Prostate gland (tissue), 2 donors: Measurements from ENCODE around the gene TSGA10IP. TPM values are rescaled to one million over a fixed set of nuclear protein-coding genes. Genes with fewer than 3 reads are reported as not detected.
"Not testable (repeated sequence)": the region's sequence is repeated elsewhere in the genome, so short reads cannot be mapped to it uniquely, and the experiment has no call there.

Experiments used
- DNase-seq: peaks from one replicate; pipeline ENCODE4 v3.0.0-alpha.2; 2019; ENCODE audit warnings: low spot score
- H3K27ac ChIP-seq, 2 donors: fragments of 200-600 bp; sonication (generic); 2 replicates each; pipeline ENCODE4 v1.5.1; 2017 to 2019
- H3K27me3 ChIP-seq: fragments of 200-600 bp; sonication (generic); replicated peaks from 2 replicates; pipeline ENCODE4 v1.5.1; 2019; ENCODE audit not compliant: insufficient read depth
- H3K36me3 ChIP-seq, 2 donors: fragments of 200-600 bp; sonication (generic); 1 replicate in 1 of 2; 2 replicates in 1 of 2; pipeline versions ENCODE4 v1.5.1 to v1.8.1; 2017 to 2019
- H3K4me1 ChIP-seq: fragments of 200-600 bp; sonication (generic); replicated peaks from 2 replicates; pipeline ENCODE4 v1.5.1; 2019
- H3K4me3 ChIP-seq, 2 donors: fragments of 200-600 bp; sonication (generic); 2 replicates each; pipeline ENCODE4 v1.5.1; 2017 to 2019
- H3K9me3 ChIP-seq: fragments of 200-600 bp; sonication (generic); 2 replicates; pipeline ENCODE4 v1.5.1; 2017
- POLR2A ChIP-seq: fragments of 450-650 bp; IDR thresholded peaks from one replicate; pipeline ENCODE4 v1.6.1; 2016; ENCODE audit warnings: antibody characterized with exemption, mild to moderate bottlenecking
- POLR2AphosphoS5 ChIP-seq: sonication (generic); formaldehyde crosslinking; IDR thresholded peaks from one replicate; pipeline ENCODE4 v1.6.1; 2017; ENCODE audit warnings: antibody characterized with exemption
- WGBS: methylation state at CpG from one replicate; pipeline ENCODE4 v1.1.5; 2018; 5-methylcytosine and 5-hydroxymethylcytosine counted together
- intact Hi-C: fragments of 100-400 bp; cut with DNase I; formaldehyde crosslinking; loops from one replicate; pipeline ENCODE4 v1.14.2; 2022
- total RNA-seq, 2 donors: library from RNA; depleted of rRNA; stranded (reverse); fragments of >200 nt; gene quantifications; one replicate each; pipeline ENCODE4 v1.1.0, GENCODE V29; 2016
- TF ChIP-seq, protein P1 (sequence below), 4 experiments: fragments of 200-600 bp in 2 of 4; fragments of 450-650 bp in 2 of 4; sonication (generic) in 2 of 4; IDR thresholded peaks; 1 replicate in 3 of 4; 2 replicates in 1 of 4; pipeline ENCODE4 v1.5.1; 2016 to 2019; ENCODE audit warnings: antibody characterized with exemption in 4 of 4, mild to moderate bottlenecking in 2 of 4, moderate library complexity in 2 of 4

Gene TSGA10IP
- total RNA-seq, 2 donors from 2014 or later, result 0.68 TPM; not detected in 1

DNA sequence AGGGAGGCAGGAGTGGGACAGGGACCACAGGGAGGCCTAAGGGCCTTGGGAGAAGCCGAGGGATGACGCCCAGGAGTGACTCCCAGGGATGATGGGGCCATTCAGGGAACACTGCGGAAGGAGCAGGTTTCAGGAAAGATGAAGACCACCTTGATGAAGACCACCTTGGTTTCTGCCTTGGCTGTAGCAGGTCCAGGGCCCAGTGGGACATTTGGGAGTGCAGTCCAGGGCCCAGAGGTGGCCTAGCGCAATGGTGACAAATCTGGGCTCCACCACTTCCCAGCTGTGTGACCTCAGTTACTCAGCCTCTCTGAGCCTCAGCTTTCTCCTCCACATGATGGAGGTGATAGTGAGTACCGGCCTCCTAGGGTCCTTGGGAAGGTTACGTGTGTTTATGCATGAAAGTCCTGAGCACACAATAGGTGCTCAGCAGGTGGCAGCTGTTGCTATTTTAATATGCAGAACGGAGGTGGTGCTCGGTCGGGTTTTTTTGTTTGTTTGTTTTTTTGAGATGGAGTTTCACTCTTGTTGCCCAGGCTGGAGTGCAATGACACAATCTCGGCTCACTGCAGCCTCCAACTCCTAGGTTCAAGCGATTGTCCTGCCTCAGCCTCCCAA is 770 bp downstream of the TSGA10IP start:
- no peaks in the 10 kb centered on the region for H3K4me1 ChIP-seq

DNA sequence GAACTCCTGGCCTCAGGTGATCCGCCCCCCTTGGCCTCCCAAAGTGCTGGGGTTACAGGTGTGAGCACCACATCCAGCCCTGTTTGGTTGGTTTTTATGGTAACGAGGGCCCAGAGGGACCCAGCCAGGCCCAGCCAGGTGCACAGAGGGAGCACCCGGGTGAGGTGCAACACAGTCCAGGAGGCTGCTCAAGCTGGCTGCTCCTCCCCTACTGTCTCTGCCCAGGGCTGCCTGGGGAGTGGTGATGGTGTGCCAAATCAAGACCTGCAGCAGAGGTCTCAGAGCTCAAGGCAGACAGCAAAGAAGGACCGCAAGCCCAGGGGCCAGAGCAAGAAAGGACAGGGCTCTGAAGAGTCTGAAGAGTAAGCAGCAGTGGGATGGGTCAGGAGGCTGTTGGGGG is 1.4 kb downstream of the TSGA10IP start:
- DNase-seq, result no peak
- intact Hi-C loops, result no loop called here
- Histone ChIP-seq H3K4me3 (no peak overlapping the region), H3K27me3 (no peaks in the 10 kb centered on the region), H3K27ac (no peak overlapping the region), H3K36me3 (no peaks in the 10 kb centered on the region), H3K9me3 (no peaks in the 10 kb centered on the region), H3K4me1 (no peaks in the 10 kb centered on the region)
- TF ChIP-seq POLR2AphosphoS5, result no peak
- no peak for TF ChIP-seq POLR2A
- TF ChIP-seq, protein P1, sequence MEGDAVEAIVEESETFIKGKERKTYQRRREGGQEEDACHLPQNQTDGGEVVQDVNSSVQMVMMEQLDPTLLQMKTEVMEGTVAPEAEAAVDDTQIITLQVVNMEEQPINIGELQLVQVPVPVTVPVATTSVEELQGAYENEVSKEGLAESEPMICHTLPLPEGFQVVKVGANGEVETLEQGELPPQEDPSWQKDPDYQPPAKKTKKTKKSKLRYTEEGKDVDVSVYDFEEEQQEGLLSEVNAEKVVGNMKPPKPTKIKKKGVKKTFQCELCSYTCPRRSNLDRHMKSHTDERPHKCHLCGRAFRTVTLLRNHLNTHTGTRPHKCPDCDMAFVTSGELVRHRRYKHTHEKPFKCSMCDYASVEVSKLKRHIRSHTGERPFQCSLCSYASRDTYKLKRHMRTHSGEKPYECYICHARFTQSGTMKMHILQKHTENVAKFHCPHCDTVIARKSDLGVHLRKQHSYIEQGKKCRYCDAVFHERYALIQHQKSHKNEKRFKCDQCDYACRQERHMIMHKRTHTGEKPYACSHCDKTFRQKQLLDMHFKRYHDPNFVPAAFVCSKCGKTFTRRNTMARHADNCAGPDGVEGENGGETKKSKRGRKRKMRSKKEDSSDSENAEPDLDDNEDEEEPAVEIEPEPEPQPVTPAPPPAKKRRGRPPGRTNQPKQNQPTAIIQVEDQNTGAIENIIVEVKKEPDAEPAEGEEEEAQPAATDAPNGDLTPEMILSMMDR (IDR thresholded peaks at IDR 0.05), result no peak
- WGBS, result 81% methylated on average over 4 of the region's 4 CpGs

More for the DNA sequence above, 770 bp downstream of the TSGA10IP start:
- TF ChIP-seq POLR2AphosphoS5 (no peak), POLR2A (no peak)
- TF ChIP-seq, protein P1 (IDR thresholded peaks at IDR 0.05), result no peak
- Histone ChIP-seq H3K27ac (no peak overlapping the region), H3K36me3 (no peaks in the 10 kb centered on the region), H3K9me3 (no peaks in the 10 kb centered on the region), H3K27me3 (no peaks in the 10 kb centered on the region), H3K4me3 (no peak overlapping the region)
- no peak for DNase-seq
- WGBS, result 89% methylated on average over 11 of the region's 11 CpGs
- intact Hi-C loops, result no loop called here

DNA sequence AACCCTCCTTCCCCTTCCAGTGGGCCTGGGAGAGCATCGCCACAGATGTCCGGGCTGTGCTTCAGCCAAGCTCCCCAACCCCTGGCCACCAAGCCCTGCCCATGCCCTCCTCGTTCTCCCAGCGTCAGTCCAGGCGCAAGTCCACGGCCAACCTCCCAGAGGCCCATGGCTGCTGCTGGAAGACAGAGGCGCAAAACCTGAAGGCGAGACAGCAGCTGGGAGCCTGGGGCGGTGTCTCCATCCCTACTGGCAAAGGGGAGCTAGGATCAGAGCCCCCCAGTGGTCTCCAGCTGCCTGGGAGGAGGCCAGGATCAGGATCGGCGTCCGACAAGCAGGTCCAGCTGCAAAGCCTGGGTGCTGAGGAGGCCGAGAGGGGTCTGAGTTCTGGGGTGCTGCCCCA is 1.9 kb downstream of the TSGA10IP start:
- Histone ChIP-seq H3K27ac (no peak overlapping the region), H3K4me1 (no peaks in the 10 kb centered on the region), H3K27me3 (no peaks in the 10 kb centered on the region), H3K9me3 (no peaks in the 10 kb centered on the region), H3K4me3 (no peak overlapping the region), H3K36me3 (no peaks in the 10 kb centered on the region)
- TF ChIP-seq POLR2AphosphoS5 (no peak), POLR2A (no peak)
- TF ChIP-seq, protein P1 (IDR thresholded peaks at IDR 0.05), result no peak
- intact Hi-C loops, result no loop called here
- DNase-seq, result no peak
- WGBS, result 64% methylated on average over 13 of the region's 13 CpGs

DNA sequence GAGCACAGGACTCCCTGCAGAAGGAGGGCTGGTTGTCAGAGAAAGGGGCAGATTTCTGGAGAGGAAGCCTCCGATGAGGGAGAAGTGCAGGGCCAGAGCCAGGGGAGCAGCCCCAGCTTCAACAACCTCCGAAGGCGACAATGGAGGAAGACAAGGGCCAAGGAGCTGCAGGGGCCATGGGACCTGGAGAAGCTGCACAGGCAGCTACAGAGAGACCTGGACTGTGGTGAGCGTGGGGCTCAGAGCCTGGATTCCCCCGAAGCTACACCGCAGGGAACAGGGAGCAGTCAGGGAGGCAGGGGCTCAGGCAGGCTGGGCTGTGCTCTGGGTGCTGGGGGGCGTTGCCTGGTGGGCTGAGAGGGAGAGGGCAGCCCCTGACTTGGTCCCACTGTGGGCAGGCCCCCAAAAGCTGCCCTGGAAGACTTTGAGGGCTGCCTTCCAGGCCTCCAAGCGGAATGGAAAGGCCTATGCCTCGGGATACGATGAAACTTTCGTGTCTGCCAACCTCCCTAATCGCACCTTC is 2.4 kb downstream of the TSGA10IP start:
- Histone ChIP-seq H3K27ac (no peak overlapping the region), H3K9me3 (no peaks in the 10 kb centered on the region), H3K27me3 (no peaks in the 10 kb centered on the region), H3K4me3 (no peak overlapping the region), H3K4me1 (no peaks in the 10 kb centered on the region), H3K36me3 (no peaks in the 10 kb centered on the region)
- WGBS, result 79% methylated on average over 12 of the region's 12 CpGs
- intact Hi-C loops, result no loop called here
- DNase-seq, result no peak
- TF ChIP-seq POLR2AphosphoS5 (no peak), POLR2A (no peak)
- TF ChIP-seq, protein P1 (IDR thresholded peaks at IDR 0.05), result no peak

DNA sequence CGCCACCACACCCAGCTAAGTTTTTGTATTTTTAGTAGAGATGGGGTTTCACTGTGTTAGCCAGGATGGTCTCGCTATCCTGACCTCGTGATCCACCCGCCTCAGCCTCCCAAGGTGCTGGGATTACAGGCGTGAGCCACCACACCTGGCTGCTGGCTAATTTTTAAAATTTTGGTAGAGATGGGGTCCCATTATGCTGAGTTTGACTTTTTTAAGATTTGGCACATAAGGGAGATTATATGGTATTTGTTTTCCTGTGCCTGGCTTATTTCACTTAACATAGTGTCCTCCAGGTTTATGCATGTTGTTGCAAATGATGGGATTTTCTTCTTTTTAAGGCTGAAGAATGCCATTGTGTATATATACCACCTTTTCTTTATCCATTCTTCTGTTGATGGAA is 5.4 kb downstream of the TSGA10IP start:
- 94% methylated on average over 5 of the region's 5 CpGs for WGBS
- H3K4me1 ChIP-seq, H3K36me3 ChIP-seq, DNase-seq, H3K27me3 ChIP-seq, intact Hi-C loops, H3K9me3 ChIP-seq, H3K4me3 ChIP-seq, H3K27ac ChIP-seq: not testable (repeated sequence)

DNA sequence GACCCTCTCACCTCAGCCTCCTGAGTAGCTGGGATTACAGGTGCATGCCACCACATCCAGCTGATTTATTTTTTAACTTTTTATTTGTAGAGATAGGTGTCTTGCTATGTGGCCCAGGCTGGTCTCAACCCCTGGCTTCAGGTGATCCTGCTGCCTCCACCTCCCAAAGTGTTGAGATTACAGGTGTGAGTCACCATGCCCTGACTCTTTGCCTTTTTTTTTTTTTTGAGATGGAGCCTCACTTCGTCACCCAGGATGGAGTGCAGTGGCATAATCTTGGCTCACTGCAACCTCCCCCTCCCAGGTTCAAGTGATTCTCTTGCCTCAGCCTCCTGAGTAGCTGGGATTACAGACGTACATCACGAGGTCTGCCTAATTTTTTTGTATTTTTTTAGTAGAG is 6.4 kb downstream of the TSGA10IP start:
- H3K27me3 ChIP-seq, H3K36me3 ChIP-seq, H3K4me3 ChIP-seq, intact Hi-C loops, DNase-seq, H3K9me3 ChIP-seq, H3K4me1 ChIP-seq, H3K27ac ChIP-seq: not testable (repeated sequence)
- 49% methylated on average over 3 of the region's 3 CpGs for WGBS
